Inflammatory macrophage treated with lipopolysaccharide for 4 hours (primary cell): Measurements from ENCODE around the gene MB.

Experiments
- DNase-seq: peaks from one replicate; pipeline ENCODE4 v3.0.0-alpha.2; 2020

Gene MB

DNA sequence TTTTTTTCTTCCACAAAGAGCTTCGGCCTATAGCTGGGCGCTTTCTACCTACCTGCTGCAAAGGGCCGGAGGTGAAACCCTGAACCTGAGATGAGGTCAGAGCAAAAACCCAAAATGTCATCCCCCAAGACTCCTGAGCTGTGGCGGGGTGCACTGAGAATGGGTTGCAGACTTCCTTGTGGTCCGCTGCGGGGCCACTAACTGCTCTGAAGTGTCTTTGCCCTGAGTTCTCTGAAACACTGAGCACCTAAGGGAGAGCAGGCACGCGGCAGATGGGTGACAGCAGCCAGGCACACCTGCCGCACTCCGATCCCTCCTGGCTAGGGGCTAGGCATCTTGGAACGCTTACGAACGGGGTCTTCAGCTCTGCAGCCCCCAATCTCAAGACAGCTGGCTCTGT, 47.2 kb downstream of the MB start:
- DNase-seq: no peak

DNA sequence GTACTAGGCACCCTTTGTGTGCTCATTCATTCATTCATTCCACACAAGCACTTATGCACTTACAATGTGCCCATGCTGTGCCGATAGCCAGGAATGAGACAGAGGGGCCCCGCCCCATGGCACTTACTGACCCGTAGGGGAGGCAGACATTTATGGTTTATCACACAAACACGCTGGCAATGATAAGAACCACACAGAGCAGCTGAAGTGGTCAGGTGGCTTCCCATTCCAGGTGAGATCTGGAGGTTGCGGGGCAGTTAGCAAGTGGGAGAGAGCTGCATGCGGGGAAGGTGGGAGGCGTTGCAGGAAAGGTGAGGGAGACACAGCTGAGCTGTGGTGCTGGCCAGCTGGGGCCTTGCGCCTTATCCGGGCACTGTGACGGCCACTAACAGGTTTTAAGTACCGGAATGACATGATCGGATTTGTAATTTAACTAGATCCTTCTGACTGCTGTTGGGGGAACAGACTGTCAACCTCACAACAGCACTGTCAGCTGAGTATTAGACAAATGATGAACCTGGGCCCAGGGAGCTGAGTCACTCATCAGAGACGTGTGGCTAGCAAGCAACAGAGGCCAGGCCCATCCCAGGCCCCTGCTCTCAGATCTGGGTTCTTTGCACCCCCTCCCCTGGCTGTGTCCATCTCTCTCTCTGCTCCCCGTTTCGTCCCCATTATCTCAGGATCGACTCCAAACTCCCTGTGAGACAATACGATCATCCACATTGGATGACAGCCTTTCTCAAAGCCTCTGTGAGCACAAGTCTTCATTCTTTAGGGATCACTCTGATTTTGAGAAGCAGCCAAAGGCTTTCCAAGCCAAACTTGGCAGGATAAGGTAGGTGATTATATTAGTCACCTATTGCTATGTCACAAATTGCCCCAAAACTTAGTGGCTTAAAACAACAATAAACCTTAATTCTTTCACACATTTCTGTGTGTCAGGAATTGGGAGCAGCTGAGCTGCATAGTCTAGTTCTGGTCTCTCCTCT, 48.1 kb downstream of the MB start:
- DNase-seq: no peak

DNA sequence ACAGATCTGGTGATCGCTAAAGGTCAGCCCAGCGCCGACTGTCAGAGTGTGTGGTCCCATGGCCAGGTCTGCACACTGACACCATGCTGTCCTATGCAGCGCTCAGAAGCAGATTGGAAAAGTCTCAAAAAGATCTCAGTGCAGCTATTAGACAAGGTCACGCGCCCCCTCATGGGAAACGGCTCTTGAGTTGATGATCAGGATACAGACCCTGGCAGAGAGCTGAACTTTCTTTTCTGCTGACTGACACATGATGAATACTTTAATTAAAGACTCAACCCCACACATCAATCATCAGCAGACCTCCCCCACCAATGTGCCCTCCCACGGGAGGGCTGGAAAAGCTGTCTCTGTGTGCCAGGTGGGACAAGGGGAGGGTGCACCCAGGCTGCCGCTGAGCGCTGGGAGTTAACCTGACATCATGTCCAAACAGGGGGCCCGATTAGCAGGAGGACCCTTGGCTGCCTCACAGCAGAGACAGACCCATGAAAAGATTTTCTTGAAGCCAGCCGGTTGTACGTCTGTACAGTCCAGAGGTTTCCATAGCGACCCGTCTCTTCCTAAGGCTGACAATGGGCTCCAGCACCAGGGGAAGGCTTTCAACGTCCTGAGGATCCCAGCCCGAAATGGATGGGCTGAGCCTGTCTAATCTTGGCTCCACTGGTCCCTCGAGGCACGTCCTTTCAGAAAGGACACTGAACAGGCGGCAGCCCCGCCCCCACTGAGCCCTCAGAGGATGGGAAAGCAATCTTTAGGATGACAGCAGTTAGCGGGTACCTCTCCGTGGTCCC, 49.6 kb downstream of the MB start:
- DNase-seq: no peak

DNA sequence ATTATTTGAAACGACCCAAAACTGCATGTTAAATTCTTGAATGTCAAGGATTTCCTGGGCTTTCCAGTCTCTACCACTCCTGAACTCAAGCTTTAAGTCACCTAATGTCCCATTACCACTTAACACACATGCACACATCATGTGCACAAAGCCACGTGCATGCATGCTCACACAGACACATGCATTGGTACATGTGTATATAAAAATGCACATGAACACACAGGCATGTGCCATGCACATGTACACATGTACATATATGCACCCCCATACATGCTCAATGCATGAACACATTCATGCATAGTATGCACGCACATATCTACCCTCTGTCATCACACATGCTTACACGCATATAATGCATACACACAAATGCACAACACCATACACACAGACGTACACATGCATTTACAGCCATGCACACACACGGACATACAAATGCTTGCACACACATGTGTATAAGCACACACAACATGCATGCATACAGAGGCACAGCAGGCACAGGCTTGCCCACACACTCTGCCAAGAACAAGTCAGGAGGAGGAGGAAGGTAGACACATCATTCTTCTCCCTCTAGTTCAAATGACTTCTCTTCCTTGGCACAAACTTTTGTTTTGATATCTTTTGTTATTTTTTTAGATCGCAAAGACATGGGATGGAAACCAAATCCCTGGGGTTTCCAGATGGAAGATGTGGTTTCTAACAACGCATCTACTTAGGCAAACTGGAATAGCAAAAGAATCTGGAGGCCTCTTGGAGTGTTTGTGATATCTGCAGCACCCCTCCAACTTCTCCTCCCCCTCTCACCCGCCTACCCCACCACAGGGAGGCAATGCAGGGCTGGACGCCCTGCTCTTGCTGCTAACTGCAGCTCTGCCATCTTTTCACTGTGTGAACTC, 51.9 kb downstream of the MB start:
- DNase-seq: no peak

DNA sequence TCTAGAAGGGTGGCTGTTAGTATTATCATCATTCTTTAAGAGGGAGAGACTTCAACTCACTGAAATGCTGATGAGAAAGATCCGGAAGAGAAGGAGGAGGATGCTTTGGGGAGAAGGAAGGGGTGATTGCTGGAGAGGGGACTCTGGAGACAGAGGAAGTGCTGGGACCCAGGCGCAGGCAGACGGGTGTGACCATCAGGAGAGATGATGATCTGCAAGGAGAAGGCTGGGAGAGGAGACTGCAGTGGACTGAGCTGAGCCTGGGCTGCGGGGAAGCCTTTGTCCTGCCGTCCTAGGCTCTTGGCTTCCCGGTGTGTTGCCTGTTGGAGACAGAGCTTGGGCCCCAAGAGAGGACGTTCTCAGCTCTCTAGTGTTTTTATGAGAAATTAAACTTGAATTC, 53.9 kb downstream of the MB start:
- no peak for DNase-seq

DNA sequence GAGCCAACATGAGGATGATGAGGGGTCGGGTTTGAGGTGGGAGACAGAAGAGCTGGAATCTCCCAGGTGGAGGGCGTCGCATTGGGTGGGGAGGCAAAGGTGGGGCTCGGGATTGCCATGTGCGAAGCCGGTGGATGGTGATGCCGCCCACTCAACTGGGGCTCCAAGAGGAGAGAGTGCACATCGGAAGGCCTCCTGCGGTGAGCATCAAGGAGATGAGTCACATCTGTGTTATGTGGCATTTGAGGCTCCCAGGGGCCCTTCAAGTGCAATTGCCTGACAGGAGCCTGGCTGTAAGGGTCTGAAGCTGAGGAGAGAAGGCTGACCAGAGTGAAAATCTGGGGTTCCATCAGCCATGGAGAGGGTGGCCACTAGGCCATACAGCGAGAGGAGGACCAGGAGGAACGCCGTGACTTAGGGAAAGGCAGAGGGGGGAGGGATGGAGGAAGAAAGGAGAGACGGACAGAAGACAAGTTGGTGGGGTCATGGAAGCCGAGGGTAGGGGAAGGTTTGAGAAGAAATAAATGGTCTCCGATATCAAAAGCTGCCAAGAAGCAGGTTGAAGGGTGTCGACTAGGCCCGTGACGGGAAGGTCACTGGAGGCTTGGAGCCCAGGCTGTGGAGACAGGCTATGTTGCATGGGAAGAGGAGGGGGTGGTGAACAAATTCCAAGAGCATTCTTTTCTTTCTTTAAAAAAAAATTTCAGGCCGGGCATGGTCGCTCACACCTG, 55.2 kb downstream of the MB start:
- no peak for DNase-seq

DNA sequence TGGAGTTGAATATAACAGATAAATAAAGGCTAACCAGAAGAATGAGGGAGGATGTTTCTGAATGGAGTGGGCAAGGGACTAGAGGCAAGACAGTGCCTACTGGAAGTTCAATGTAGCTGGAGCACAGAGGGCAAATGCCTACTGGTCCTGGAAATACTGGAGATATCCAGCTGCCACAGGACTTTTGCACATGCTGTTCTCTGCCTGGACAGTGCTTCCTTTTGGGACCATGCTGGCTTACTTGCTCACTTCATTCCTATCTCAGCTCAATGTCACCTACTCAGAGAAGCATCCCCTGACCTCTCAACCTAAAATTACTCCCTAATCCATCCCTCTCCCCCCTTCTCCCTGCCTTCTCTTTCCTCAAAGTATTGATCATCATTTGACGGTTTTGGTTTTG, 56.3 kb downstream of the MB start:
- no peak for DNase-seq

DNA sequence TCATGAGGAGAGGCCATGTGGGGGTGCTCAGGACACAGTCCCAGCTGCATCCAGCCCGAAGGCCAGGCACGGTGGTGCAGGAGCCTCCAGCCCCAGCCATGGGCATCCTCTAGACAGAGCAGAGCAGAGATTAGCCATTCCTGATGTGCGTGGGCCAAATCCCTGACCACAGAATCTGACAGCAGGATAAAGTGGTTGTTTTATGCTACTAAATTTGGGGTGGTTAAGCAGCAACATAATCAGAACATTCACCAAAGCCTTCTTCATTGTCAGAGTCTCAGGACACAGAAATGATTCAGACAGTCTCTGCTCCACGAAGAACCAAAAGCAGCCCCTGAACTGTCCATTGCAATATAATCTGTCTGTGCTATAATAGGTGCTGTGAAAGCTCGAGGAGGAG, 56.8 kb downstream of the MB start:
- DNase-seq: no peak

DNA sequence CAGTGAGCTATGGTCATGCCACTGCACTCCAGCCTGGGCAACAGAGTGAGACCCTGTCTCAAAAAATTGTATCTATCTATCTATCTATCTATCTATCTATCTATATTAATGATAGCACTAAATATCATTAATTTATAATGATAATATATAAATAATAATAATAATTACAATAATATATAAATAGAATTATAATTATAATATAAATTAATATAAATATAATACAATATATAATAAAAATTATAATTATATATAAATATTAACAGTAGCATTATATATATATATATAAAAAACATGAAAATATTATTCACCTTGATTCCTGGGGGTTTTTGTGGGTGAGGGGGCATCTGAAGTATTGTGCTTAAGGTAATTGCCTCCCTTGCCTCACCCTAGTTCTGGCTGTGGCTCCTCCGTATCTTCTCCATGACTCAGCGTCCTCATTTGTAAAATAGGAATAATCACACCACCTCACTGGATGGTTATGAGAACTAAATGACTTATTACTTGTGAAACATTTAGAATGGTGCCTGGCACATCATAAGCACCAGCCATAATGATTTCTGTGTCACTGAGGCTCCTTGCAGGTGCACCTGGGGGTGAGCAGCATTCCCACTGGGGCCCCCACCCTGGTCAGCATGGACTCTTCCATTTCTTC, 57.6 kb downstream of the MB start:
- DNase-seq: no peak

DNA sequence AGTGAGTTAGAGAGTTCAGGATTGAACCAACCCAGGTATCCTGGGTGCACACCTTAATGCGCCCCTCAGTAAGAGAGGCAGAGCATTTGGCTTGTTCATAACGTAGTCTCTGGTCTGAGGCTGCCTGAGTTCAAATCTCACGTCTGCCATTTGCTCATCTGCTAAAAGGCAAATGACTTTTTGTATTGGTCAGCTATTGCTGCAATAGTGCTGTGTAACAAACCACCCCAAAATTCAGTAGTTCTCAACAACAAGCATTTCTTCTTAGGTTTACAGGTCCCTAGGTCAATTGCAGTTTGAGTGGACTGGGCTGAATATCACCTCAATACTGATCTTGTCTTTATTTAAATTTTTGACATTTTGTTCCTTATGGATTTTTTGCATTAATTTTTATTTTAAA, 58.4 kb downstream of the MB start:
- DNase-seq: no peak

DNA sequence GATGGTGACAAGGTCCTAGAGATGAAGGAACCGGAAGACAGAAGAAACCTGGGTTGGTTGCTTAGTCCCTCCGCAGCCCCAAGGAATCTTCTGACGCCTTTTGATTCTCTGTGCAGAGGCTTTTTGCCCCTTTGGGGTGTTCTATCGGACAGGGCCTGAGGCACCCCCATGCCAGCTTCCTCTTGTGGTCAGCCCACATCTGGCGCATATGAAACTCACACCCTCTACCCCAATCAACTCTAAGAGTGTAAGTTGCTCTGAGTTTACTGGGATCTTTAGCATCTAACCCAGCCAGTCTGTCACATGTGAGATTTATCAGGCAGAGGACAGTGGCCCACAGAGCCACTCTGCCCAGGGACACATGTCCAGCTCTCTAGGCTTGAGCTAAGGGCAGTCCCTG, 59.1 kb downstream of the MB start:
- DNase-seq: no peak
